Liver (tissue), 9 donors: ENCODE results near the gene RARG. TPM values are rescaled to one million over a fixed set of nuclear protein-coding genes. Genes with fewer than 3 reads are reported as not detected.
A peak's percentile ranks its signal among the peaks of the same experiment; 100 is the strongest.
"Not testable (repeated sequence)": the region's sequence is repeated elsewhere in the genome, so short reads cannot be mapped to it uniquely, and the experiment has no call there.

Experiments
- DNase-seq: peaks from one replicate; pipeline ENCODE4 v3.0.0-alpha.2; 2017; ENCODE audit warnings: low spot score
- H3K27ac ChIP-seq, 2 donors: one replicate each; pipeline ENCODE4 v1.7.0; 2013; ENCODE audit warnings: inconsistent platforms in 2 of 2, low read length in 2 of 2, control low read depth in 1 of 2, low read depth in 1 of 2, mild to moderate bottlenecking in 1 of 2
- H3K27me3 ChIP-seq, 4 donors: one replicate each; pipeline versions ENCODE4 v1.6.1 to v1.7.0; 2013; ENCODE audit warnings: low read length in 3 of 4, inconsistent platforms in 1 of 4, mild to moderate bottlenecking in 1 of 4, moderate library complexity in 1 of 4; ENCODE audit not compliant: control insufficient read depth in 4 of 4, insufficient read depth in 4 of 4
- H3K36me3 ChIP-seq, 4 donors: one replicate each; pipeline versions ENCODE4 v1.6.1 to v1.7.0; 2013; ENCODE audit warnings: low read length in 3 of 4, mild to moderate bottlenecking in 3 of 4, low read depth in 1 of 4, moderate library complexity in 1 of 4; ENCODE audit not compliant: control insufficient read depth in 4 of 4, insufficient read depth in 3 of 4
- H3K4me1 ChIP-seq, 4 donors: one replicate each; pipeline versions ENCODE4 v1.6.1 to v1.7.0; 2013; ENCODE audit warnings: low read length in 3 of 4, mild to moderate bottlenecking in 3 of 4, moderate library complexity in 1 of 4; ENCODE audit not compliant: control insufficient read depth in 4 of 4, insufficient read depth in 4 of 4
- H3K4me3 ChIP-seq, 3 donors: one replicate each; pipeline versions ENCODE4 v1.6.1 to v1.7.0; 2013; ENCODE audit warnings: low read length in 3 of 3, control low read depth in 1 of 3, low read depth in 1 of 3, mild to moderate bottlenecking in 1 of 3
- H3K9ac ChIP-seq, 2 donors: one replicate each; pipeline ENCODE4 v1.7.0; 2013; ENCODE audit warnings: low read length in 2 of 2, mild to moderate bottlenecking in 2 of 2, moderate library complexity in 2 of 2, control low read depth in 1 of 2, low read depth in 1 of 2
- H3K9me3 ChIP-seq, 4 donors: one replicate each; pipeline versions ENCODE4 v1.6.1 to v1.7.0; 2013; ENCODE audit warnings: low read length in 3 of 4; ENCODE audit not compliant: control insufficient read depth in 4 of 4
- ATF3 ChIP-seq: IDR thresholded peaks from 2 replicates; pipeline ENCODE4 v1.6.1; 2016; ENCODE audit warnings: antibody characterized with exemption
- EGR1 ChIP-seq, 2 donors: IDR thresholded peaks; 2 replicates each; pipeline ENCODE4 v1.6.1; 2016 to 2018; ENCODE audit warnings: antibody characterized with exemption in 2 of 2, low read depth in 2 of 2
- FOXA1 ChIP-seq: IDR thresholded peaks from 2 replicates; pipeline ENCODE4 v1.6.1; 2016; ENCODE audit warnings: antibody characterized with exemption
- FOXA2 ChIP-seq: IDR thresholded peaks from 2 replicates; pipeline ENCODE4 v1.6.1; 2016; ENCODE audit warnings: antibody characterized with exemption
- HNF4A ChIP-seq, 2 donors: conservative IDR thresholded peaks; 2 replicates each; pipeline ENCODE4 v1.6.1; 2016; ENCODE audit warnings: antibody characterized with exemption in 2 of 2, mild to moderate bottlenecking in 2 of 2
- HNF4G ChIP-seq: IDR thresholded peaks from 2 replicates; pipeline ENCODE4 v1.6.1; 2016; ENCODE audit warnings: antibody characterized with exemption
- JUND ChIP-seq, 2 donors: IDR thresholded peaks; 2 replicates each; pipeline ENCODE4 v1.6.1; 2016; ENCODE audit warnings: antibody characterized with exemption in 2 of 2
- RAD21 ChIP-seq, 2 donors: IDR thresholded peaks; 2 replicates each; pipeline ENCODE4 v1.6.1; 2016; ENCODE audit warnings: antibody characterized with exemption in 2 of 2, mild to moderate bottlenecking in 2 of 2
- REST ChIP-seq: IDR thresholded peaks from 2 replicates; pipeline ENCODE4 v1.6.1; 2016; ENCODE audit warnings: antibody characterized with exemption, mild to moderate bottlenecking
- RXRA ChIP-seq, 2 donors: IDR thresholded peaks; 2 replicates each; pipeline ENCODE4 v1.6.1; 2017 to 2018; ENCODE audit warnings: antibody characterized with exemption in 2 of 2, mild to moderate bottlenecking in 1 of 2
- SP1 ChIP-seq: IDR thresholded peaks from 2 replicates; pipeline ENCODE4 v1.6.1; 2018; ENCODE audit warnings: antibody characterized with exemption, mild to moderate bottlenecking
- TAF1 ChIP-seq: conservative IDR thresholded peaks from 2 replicates; pipeline ENCODE4 v1.6.1; 2016; ENCODE audit warnings: antibody characterized with exemption, mild to moderate bottlenecking
- YY1 ChIP-seq: IDR thresholded peaks from 2 replicates; pipeline ENCODE4 v1.6.1; 2016; ENCODE audit warnings: antibody characterized with exemption, mild to moderate bottlenecking
- WGBS: extraction: QIAGEN DNeasy Blood & Tissue Kit; methylation state at CpG from one replicate; pipeline ENCODE4 v1.1.7; 2013; 5-methylcytosine and 5-hydroxymethylcytosine counted together
- polyA plus RNA-seq, 2 donors: library from polyadenylated mRNA; stranded (reverse) in 1 of 2; unstranded in 1 of 2; fragments of 200-250 nt in 1 of 2; fragments of >200 nt in 1 of 2; fragmentation: Nextera tagmentation in 1 of 2; extraction: Ambion mirVana in 1 of 2; gene quantifications; one replicate each; pipeline versions ENCODE4 v1.2.1 to v1.2.3, GENCODE V29; 2013 to 2015
- total RNA-seq, 2 donors: library from RNA; depleted of rRNA; stranded (reverse); fragments of >200 nt; gene quantifications; one replicate each; pipeline ENCODE4 v1.2.3, GENCODE V29; 2014
- TF ChIP-seq, protein P1 (sequence below): fragments of 150-350 bp; IDR thresholded peaks from 2 replicates; pipeline ENCODE4 v1.5.1; 2017; ENCODE audit warnings: improper control_type of control experiment, low read depth, low read length; ENCODE audit not compliant: missing input control
- TF ChIP-seq, protein P2 (sequence below): IDR thresholded peaks from 2 replicates; pipeline ENCODE4 v1.6.1; 2016; ENCODE audit warnings: antibody characterized with exemption
- TF ChIP-seq, protein P3 (sequence below): IDR thresholded peaks from 2 replicates; pipeline ENCODE4 v1.6.1; 2016; ENCODE audit warnings: antibody characterized with exemption
- donor health status: healthy.
- donor health status: healthy.
- donor health status: healthy.
- donor health status: healthy.
- donor health status: healthy.

The RARG gene
- total and polyA plus RNA-seq, 4 donors: 1.7 to 3.1 (median 2.7) TPM

GRCh38 chr12:53177447-53177846 is 54.6 kb downstream of the RARG start:
- H3K27ac ChIP-seq: not testable (repeated sequence)
- peak; percentile 20 to 46 for TF ChIP-seq RXRA (IDR thresholded peaks at IDR 0.05)
- TF ChIP-seq HNF4A (conservative IDR thresholded peaks at IDR 0.05): peak; percentile 48 to 66
- peak; percentile 19 for TF ChIP-seq FOXA1
- TF ChIP-seq FOXA2: peak; percentile 32
- 44% methylated on average over 6 of the region's 6 CpGs for WGBS

GRCh38 chr12:53176750-53177149 is 55.3 kb downstream of the RARG start:
- peaks cover 10 to 55% (median 43%) of the 10 kb centered on the region in 4 donors for H3K4me1 ChIP-seq
- H3K36me3 ChIP-seq: peaks cover 0 to under 1% (median 0%) of the 10 kb centered on the region in 4 donors
- no peaks in the 10 kb centered on the region for H3K9me3 ChIP-seq
- no peaks in the 10 kb centered on the region for H3K27me3 ChIP-seq
- no peak for DNase-seq
- TF ChIP-seq SP1 (no peak), ATF3 (no peak), FOXA1 (no peak), FOXA2 (no peak), RAD21 (IDR thresholded peaks at IDR 0.05) (no peak), YY1 (no peak), EGR1 (IDR thresholded peaks at IDR 0.05; ENCODE audit: low read depth in 2 of 2) (no peak), JUND (IDR thresholded peaks at IDR 0.05) (no peak), REST (no peak), HNF4G (no peak), RXRA (IDR thresholded peaks at IDR 0.05) (no peak), TAF1 (no peak)
- TF ChIP-seq, protein P1, sequence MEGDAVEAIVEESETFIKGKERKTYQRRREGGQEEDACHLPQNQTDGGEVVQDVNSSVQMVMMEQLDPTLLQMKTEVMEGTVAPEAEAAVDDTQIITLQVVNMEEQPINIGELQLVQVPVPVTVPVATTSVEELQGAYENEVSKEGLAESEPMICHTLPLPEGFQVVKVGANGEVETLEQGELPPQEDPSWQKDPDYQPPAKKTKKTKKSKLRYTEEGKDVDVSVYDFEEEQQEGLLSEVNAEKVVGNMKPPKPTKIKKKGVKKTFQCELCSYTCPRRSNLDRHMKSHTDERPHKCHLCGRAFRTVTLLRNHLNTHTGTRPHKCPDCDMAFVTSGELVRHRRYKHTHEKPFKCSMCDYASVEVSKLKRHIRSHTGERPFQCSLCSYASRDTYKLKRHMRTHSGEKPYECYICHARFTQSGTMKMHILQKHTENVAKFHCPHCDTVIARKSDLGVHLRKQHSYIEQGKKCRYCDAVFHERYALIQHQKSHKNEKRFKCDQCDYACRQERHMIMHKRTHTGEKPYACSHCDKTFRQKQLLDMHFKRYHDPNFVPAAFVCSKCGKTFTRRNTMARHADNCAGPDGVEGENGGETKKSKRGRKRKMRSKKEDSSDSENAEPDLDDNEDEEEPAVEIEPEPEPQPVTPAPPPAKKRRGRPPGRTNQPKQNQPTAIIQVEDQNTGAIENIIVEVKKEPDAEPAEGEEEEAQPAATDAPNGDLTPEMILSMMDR: no peak
- TF ChIP-seq, protein P2, sequence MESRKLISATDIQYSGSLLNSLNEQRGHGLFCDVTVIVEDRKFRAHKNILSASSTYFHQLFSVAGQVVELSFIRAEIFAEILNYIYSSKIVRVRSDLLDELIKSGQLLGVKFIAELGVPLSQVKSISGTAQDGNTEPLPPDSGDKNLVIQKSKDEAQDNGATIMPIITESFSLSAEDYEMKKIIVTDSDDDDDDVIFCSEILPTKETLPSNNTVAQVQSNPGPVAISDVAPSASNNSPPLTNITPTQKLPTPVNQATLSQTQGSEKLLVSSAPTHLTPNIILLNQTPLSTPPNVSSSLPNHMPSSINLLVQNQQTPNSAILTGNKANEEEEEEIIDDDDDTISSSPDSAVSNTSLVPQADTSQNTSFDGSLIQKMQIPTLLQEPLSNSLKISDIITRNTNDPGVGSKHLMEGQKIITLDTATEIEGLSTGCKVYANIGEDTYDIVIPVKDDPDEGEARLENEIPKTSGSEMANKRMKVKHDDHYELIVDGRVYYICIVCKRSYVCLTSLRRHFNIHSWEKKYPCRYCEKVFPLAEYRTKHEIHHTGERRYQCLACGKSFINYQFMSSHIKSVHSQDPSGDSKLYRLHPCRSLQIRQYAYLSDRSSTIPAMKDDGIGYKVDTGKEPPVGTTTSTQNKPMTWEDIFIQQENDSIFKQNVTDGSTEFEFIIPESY: no peak
- TF ChIP-seq, protein P3, sequence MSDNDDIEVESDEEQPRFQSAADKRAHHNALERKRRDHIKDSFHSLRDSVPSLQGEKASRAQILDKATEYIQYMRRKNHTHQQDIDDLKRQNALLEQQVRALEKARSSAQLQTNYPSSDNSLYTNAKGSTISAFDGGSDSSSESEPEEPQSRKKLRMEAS: no peak
- WGBS: 97% methylated on average over 3 of the region's 3 CpGs
- no peak overlapping the region for H3K4me3 ChIP-seq
- no peak overlapping the region for H3K9ac ChIP-seq
- H3K27ac ChIP-seq: no peak overlapping the region

More at GRCh38 chr12:53177447-53177846, 54.6 kb downstream of the RARG start:
- not testable (repeated sequence) for H3K9me3 ChIP-seq, H3K27me3 ChIP-seq, DNase-seq, H3K9ac ChIP-seq, H3K4me3 ChIP-seq, H3K36me3 ChIP-seq
- peaks cover 11 to 55% (median 43%) of the 10 kb centered on the region in 4 donors for H3K4me1 ChIP-seq
